ENCODE measurements around the gene DSG3.

DNA sequence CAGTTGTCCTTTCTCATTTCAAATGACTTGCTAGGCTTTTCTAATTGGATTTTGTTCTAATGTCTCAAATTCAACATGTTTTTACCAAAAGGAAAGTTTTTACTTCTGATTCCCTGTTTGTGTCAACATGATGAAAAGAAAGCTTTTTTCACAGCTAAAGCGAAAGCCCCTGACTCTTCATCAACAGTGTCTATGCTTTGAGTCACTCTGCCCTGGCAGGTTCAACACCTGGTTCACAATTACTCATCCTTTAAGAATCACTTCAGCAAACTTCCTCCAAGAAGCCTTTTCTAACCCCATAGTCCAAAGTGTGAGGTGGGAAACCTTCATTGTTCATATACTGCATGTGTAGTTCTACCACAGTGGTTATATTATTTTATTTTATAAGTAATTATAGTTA lies 42.8 kb downstream of the DSG3 start:
- TF ChIP-seq POLR2A (IDR thresholded peaks at IDR 0.05): no peak
- TF ChIP-seq, protein P1, sequence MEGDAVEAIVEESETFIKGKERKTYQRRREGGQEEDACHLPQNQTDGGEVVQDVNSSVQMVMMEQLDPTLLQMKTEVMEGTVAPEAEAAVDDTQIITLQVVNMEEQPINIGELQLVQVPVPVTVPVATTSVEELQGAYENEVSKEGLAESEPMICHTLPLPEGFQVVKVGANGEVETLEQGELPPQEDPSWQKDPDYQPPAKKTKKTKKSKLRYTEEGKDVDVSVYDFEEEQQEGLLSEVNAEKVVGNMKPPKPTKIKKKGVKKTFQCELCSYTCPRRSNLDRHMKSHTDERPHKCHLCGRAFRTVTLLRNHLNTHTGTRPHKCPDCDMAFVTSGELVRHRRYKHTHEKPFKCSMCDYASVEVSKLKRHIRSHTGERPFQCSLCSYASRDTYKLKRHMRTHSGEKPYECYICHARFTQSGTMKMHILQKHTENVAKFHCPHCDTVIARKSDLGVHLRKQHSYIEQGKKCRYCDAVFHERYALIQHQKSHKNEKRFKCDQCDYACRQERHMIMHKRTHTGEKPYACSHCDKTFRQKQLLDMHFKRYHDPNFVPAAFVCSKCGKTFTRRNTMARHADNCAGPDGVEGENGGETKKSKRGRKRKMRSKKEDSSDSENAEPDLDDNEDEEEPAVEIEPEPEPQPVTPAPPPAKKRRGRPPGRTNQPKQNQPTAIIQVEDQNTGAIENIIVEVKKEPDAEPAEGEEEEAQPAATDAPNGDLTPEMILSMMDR (IDR thresholded peaks at IDR 0.05): no peak

Data from gastroesophageal sphincter (tissue), 3 donors.